Urinary bladder (tissue), 4 donors: ENCODE measurements around the gene FAM107B. TPM values are rescaled to one million over a fixed set of nuclear protein-coding genes. Genes with fewer than 3 reads are reported as not detected.
"Not testable (repeated sequence)": the region's sequence is repeated elsewhere in the genome, so short reads cannot be mapped to it uniquely, and the experiment has no call there.

Source experiments
- DNase-seq: peaks from one replicate; pipeline ENCODE4 v3.0.0-alpha.2; 2015; ENCODE audit errors: extremely low spot score
- H3K27ac ChIP-seq: one replicate; pipeline ENCODE4 v1.5.1; 2013; ENCODE audit warnings: low read depth, mild to moderate bottlenecking, moderate library complexity
- H3K36me3 ChIP-seq: one replicate; pipeline ENCODE4 v1.6.1; 2013; ENCODE audit warnings: mild to moderate bottlenecking, moderate library complexity; ENCODE audit not compliant: insufficient read depth
- H3K4me1 ChIP-seq: one replicate; pipeline ENCODE4 v1.6.1; 2013; ENCODE audit warnings: mild to moderate bottlenecking, moderate library complexity; ENCODE audit not compliant: insufficient read depth
- H3K4me3 ChIP-seq: one replicate; pipeline ENCODE4 v1.5.1; 2013; ENCODE audit warnings: low read depth, low read length
- WGBS: extraction: QIAGEN DNeasy Blood & Tissue Kit; methylation state at CpG from one replicate; pipeline ENCODE4 v1.1.7; 2013; 5-methylcytosine and 5-hydroxymethylcytosine counted together
- polyA plus RNA-seq: library from polyadenylated mRNA; stranded (reverse); fragments of 200-250 nt; gene quantifications from one replicate; pipeline ENCODE4 v1.2.3, GENCODE V29; 2013
- total RNA-seq: library from RNA; depleted of rRNA; stranded (reverse); fragments of >200 nt; gene quantifications from one replicate; pipeline ENCODE4 v1.2.3, GENCODE V29; 2014
- donor health status: healthy with polysubstance abuse.
- donor health status: healthy.

Gene FAM107B
- total and polyA plus RNA-seq, 2 donors, result 13.6 to 40.2 TPM

GRCh38 chr10:14603534-14604102 lies 171.1 kb downstream of the FAM107B start:
- DNase-seq, result no peak
- WGBS, result under 1% methylated on average over 58 of the region's 58 CpGs
- H3K27ac ChIP-seq, result peak overlapping the region; percentile 38
- peak overlapping the region; percentile 94 for H3K4me3 ChIP-seq
- no peaks in the 10 kb centered on the region for H3K36me3 ChIP-seq
- no peaks in the 10 kb centered on the region for H3K4me1 ChIP-seq

GRCh38 chr10:14602807-14603533 lies 171.7 kb downstream of the FAM107B start:
- 41% methylated on average over 9 of the region's 9 CpGs for WGBS
- Histone ChIP-seq H3K4me3 (peak overlapping the region; percentile 94), H3K36me3 (no peaks in the 10 kb centered on the region), H3K4me1 (no peaks in the 10 kb centered on the region), H3K27ac (no peak overlapping the region)
- DNase-seq, result no peak

GRCh38 chr10:14601872-14602725 lies 172.6 kb downstream of the FAM107B start:
- DNase-seq, result no peak
- H3K4me3 ChIP-seq, result no peak overlapping the region
- H3K27ac ChIP-seq, result no peak overlapping the region
- H3K36me3 ChIP-seq, result no peaks in the 10 kb centered on the region
- WGBS, result 61% methylated on average over 16 of the region's 16 CpGs
- no peaks in the 10 kb centered on the region for H3K4me1 ChIP-seq

GRCh38 chr10:14601326-14601725 lies 173.4 kb downstream of the FAM107B start:
- 77% methylated on average over 4 of the region's 4 CpGs for WGBS
- Histone ChIP-seq H3K36me3 (no peaks in the 10 kb centered on the region), H3K4me3 (no peak overlapping the region), H3K27ac (peak overlapping the region; percentile 29), H3K4me1 (no peaks in the 10 kb centered on the region)
- DNase-seq, result no peak

- Histone ChIP-seq H3K4me3 (no peak overlapping the region), H3K36me3 (no peaks in the 10 kb centered on the region), H3K4me1 (no peaks in the 10 kb centered on the region), H3K27ac (no peak overlapping the region)
- WGBS, result 96% methylated on average over 8 of the region's 8 CpGs
- no peak for DNase-seq
Measured at GRCh38 chr10:14600065-14600464, 174.6 kb downstream of the FAM107B start.

GRCh38 chr10:14598809-14599764 lies 175.6 kb downstream of the FAM107B start:
- Histone ChIP-seq H3K4me3 (no peak overlapping the region), H3K27ac (no peak overlapping the region), H3K36me3 (no peaks in the 10 kb centered on the region), H3K4me1 (no peaks in the 10 kb centered on the region)
- WGBS, result 93% methylated on average over 11 of the region's 11 CpGs
- DNase-seq, result no peak

- no peak overlapping the region for H3K4me3 ChIP-seq
- WGBS, result 94% methylated on average over 11 of the region's 11 CpGs
- no peaks in the 10 kb centered on the region for H3K4me1 ChIP-seq
- no peak for DNase-seq
- no peaks in the 10 kb centered on the region for H3K36me3 ChIP-seq
- H3K27ac ChIP-seq, result no peak overlapping the region
Measured at GRCh38 chr10:14595526-14596182, 179.0 kb downstream of the FAM107B start.

GRCh38 chr10:14594878-14595525 lies 179.7 kb downstream of the FAM107B start:
- 93% methylated on average over 8 of the region's 8 CpGs for WGBS
- DNase-seq, result no peak
- H3K4me3 ChIP-seq, result no peak overlapping the region
- no peaks in the 10 kb centered on the region for H3K36me3 ChIP-seq
- H3K27ac ChIP-seq, result no peak overlapping the region
- H3K4me1 ChIP-seq, result no peaks in the 10 kb centered on the region

GRCh38 chr10:14593806-14594205 lies 180.9 kb downstream of the FAM107B start:
- H3K36me3 ChIP-seq, result no peaks in the 10 kb centered on the region
- WGBS, result 87% methylated on average over 3 of the region's 3 CpGs
- no peaks in the 10 kb centered on the region for H3K4me1 ChIP-seq
- DNase-seq, result no peak
- H3K4me3 ChIP-seq, result no peak overlapping the region
- H3K27ac ChIP-seq, result no peak overlapping the region

- Histone ChIP-seq H3K4me1 (no peaks in the 10 kb centered on the region), H3K4me3 (no peak overlapping the region), H3K36me3 (no peaks in the 10 kb centered on the region), H3K27ac (no peak overlapping the region)
- 87% methylated on average over 6 of the region's 6 CpGs for WGBS
- DNase-seq, result no peak
Measured at GRCh38 chr10:14592566-14592965, 182.1 kb downstream of the FAM107B start.

GRCh38 chr10:14592026-14592425 lies 182.7 kb downstream of the FAM107B start:
- H3K36me3 ChIP-seq, result no peaks in the 10 kb centered on the region
- DNase-seq, result no peak
- no peak overlapping the region for H3K4me3 ChIP-seq
- H3K27ac ChIP-seq, result no peak overlapping the region
- H3K4me1 ChIP-seq, result no peaks in the 10 kb centered on the region
- 83% methylated on average over 5 of the region's 5 CpGs for WGBS

- DNase-seq, H3K36me3 ChIP-seq, H3K27ac ChIP-seq, H3K4me1 ChIP-seq, H3K4me3 ChIP-seq: not testable (repeated sequence)
- WGBS, result 87% methylated on average over 6 of the region's 6 CpGs
Measured at GRCh38 chr10:14588938-14589294, 185.8 kb downstream of the FAM107B start.
